Measurements from ENCODE around the gene ROBO1.

DNA sequence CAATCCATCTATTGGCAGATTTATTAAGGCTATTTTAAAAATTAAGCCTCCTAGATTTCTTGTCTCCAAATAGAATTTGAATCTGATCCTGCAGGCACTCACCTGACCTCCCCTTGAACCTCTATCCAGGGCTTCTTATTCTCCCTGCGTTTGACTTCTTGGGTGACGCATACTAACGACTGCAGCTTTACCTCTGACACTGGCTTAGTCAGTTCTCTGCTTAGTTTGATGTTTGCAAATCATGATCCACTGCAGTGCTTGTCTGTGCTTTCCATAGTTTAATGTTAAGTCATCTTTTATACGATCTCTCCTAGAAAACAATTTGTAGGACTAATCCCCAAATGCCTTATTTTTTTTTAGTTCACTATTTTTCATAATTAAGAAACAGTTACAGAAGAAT is 233.1 kb downstream of the ROBO1 start:
- TF ChIP-seq, protein P1, sequence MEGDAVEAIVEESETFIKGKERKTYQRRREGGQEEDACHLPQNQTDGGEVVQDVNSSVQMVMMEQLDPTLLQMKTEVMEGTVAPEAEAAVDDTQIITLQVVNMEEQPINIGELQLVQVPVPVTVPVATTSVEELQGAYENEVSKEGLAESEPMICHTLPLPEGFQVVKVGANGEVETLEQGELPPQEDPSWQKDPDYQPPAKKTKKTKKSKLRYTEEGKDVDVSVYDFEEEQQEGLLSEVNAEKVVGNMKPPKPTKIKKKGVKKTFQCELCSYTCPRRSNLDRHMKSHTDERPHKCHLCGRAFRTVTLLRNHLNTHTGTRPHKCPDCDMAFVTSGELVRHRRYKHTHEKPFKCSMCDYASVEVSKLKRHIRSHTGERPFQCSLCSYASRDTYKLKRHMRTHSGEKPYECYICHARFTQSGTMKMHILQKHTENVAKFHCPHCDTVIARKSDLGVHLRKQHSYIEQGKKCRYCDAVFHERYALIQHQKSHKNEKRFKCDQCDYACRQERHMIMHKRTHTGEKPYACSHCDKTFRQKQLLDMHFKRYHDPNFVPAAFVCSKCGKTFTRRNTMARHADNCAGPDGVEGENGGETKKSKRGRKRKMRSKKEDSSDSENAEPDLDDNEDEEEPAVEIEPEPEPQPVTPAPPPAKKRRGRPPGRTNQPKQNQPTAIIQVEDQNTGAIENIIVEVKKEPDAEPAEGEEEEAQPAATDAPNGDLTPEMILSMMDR (IDR thresholded peaks at IDR 0.05; ENCODE audit: insufficient read depth, low read length, poor library complexity, severe bottlenecking), result no peak
- no peak for TF ChIP-seq EZH2phosphoT487 (conservative IDR thresholded peaks at IDR 0.05; ENCODE audit: low read length)
